ENCODE measurements around the gene GFAP.
A peak's percentile ranks its signal among the peaks of the same experiment; 100 is the strongest.

Gene GFAP

GRCh38 chr17:44867841-44868240 lies 47.5 kb downstream of the GFAP start:
- no peak for DNase-seq (ENCODE audit: low spot score)
- TF ChIP-seq CTCF (IDR thresholded peaks at IDR 0.05; ENCODE audit: extremely low read depth, insufficient read depth, missing control alignments) = no peak
- in situ Hi-C loops (cut with MboI; ENCODE audit: low pct_unique_long_range_greater_than_20kb, low sequenced_read_pairs, unreplicated experiment) = loop anchor here (10.0 to 25.0 kb wide), 2 partner anchors 93 to 331 kb away; no protein-coding TSS in a partner anchor

- TF ChIP-seq CTCF (IDR thresholded peaks at IDR 0.05; ENCODE audit: extremely low read depth, insufficient read depth, missing control alignments) = no peak
- no peak for DNase-seq (ENCODE audit: low spot score)
- in situ Hi-C loops (cut with MboI; ENCODE audit: low pct_unique_long_range_greater_than_20kb, low sequenced_read_pairs, unreplicated experiment) = loop anchor here (10.0 to 25.0 kb wide), 2 partner anchors 91 to 329 kb away; no protein-coding TSS in a partner anchor
Observed at GRCh38 chr17:44865931-44866330, 49.4 kb downstream of the GFAP start.

- peak; percentile 77 for DNase-seq (ENCODE audit: low spot score)
- in situ Hi-C loops (cut with MboI; ENCODE audit: low pct_unique_long_range_greater_than_20kb, low sequenced_read_pairs, unreplicated experiment) = loop anchor here (10.0 to 25.0 kb wide), 2 partner anchors 90 to 328 kb away; no protein-coding TSS in a partner anchor
- TF ChIP-seq CTCF (IDR thresholded peaks at IDR 0.05; ENCODE audit: extremely low read depth, insufficient read depth, missing control alignments) = peak; percentile 83
Observed at GRCh38 chr17:44865231-44865660, 50.1 kb downstream of the GFAP start.

GRCh38 chr17:44864831-44865230 lies 50.5 kb downstream of the GFAP start:
- no peak for TF ChIP-seq CTCF (IDR thresholded peaks at IDR 0.05; ENCODE audit: extremely low read depth, insufficient read depth, missing control alignments)
- DNase-seq (ENCODE audit: low spot score) = no peak
- in situ Hi-C loops (cut with MboI; ENCODE audit: low pct_unique_long_range_greater_than_20kb, low sequenced_read_pairs, unreplicated experiment) = loop anchor here (10.0 to 25.0 kb wide), 2 partner anchors 90 to 328 kb away; no protein-coding TSS in a partner anchor

- in situ Hi-C loops (cut with MboI; ENCODE audit: low pct_unique_long_range_greater_than_20kb, low sequenced_read_pairs, unreplicated experiment) = loop anchor here (10.0 to 25.0 kb wide), 2 partner anchors 88 to 326 kb away; no protein-coding TSS in a partner anchor
- TF ChIP-seq CTCF (IDR thresholded peaks at IDR 0.05; ENCODE audit: extremely low read depth, insufficient read depth, missing control alignments) = no peak
- DNase-seq (ENCODE audit: low spot score) = no peak
Observed at GRCh38 chr17:44863061-44863918, 52.0 kb downstream of the GFAP start.

- TF ChIP-seq CTCF (IDR thresholded peaks at IDR 0.05; ENCODE audit: extremely low read depth, insufficient read depth, missing control alignments) = no peak
- DNase-seq (ENCODE audit: low spot score) = no peak
- in situ Hi-C loops (cut with MboI; ENCODE audit: low pct_unique_long_range_greater_than_20kb, low sequenced_read_pairs, unreplicated experiment) = loop anchor here (10.0 to 25.0 kb wide), 2 partner anchors 88 to 325 kb away; no protein-coding TSS in a partner anchor
Observed at GRCh38 chr17:44862278-44862914, 52.9 kb downstream of the GFAP start.
